Amniotic epithelial cell (primary cell): ENCODE measurements around the gene DNAJB13.

Experiments
- DNase-seq: peaks from one replicate; pipeline ENCODE4 v3.0.0-alpha.2; 2010; ENCODE audit warnings: low read depth

DNAJB13 gene

DNA sequence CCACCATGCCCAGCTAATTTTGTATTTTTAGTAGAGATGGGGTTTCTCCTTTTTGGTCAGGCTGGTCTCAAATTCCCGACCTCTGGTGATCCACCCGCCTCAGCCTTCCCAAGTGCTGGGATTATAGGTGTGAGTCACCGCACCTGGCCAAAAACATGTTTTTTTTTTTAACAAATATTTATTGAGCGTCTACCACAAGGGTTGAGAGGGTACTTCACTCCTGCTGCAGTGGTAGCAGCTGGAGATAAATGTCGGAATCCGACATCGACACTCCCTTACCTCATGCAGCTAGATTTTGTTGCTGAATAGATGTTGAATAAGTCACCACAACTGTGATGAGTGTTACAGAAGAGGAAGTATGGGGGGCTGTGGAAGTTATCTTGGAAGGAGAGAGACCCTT is 971 bp downstream of the DNAJB13 start:
- no peak for DNase-seq

DNA sequence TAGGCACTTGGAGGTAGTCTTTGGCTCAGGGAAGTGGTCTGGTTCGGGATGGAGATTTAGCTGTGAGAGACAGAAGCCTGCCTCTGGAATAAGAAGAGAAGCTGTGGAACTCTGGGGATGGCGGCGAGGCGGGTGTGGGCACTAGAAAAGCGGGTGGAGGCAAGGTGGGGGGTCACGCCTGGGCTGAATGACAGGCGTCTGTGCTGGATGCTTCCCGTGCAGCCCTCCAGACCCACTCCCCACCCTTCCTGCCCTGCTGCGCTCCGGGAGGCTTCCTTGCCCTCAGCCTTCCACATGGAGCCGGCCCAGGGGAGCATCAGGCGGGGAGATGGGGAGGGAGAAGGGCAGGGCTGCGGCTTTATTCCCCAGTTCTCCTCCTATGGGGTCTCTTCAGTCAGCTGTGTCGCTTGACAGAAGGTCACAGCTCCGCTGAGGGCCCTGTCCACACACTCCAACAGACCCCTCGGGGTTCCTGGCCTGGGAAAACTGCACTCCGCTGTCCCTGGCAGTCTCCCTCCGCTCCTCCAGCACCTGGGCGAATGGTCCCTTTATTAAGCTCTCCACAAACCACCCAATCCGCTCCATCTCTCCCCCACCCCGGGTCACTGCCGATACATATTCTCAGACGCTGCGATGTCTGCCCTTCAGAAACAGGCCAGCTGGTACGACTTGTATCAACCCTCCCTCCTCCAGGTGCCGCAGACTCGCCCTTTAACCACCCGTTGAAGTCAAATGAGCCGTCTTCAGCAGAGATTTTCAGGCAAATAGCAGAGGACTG is 6.2 kb downstream of the DNAJB13 start:
- DNase-seq, result no peak

- no peak for DNase-seq
Observed at GRCh38 chr11:73957654-73958361, 7.0 kb downstream of the DNAJB13 start.

GRCh38 chr11:73958521-73959141 is 7.8 kb downstream of the DNAJB13 start:
- no peak for DNase-seq

- DNase-seq, result no peak
Observed at GRCh38 chr11:73961321-73961720, 10.5 kb downstream of the DNAJB13 start.

- DNase-seq, result no peak
Observed at GRCh38 chr11:73962101-73962705, 11.4 kb downstream of the DNAJB13 start.

- no peak for DNase-seq
Observed at GRCh38 chr11:73963861-73964260, 13.0 kb downstream of the DNAJB13 start.

DNA sequence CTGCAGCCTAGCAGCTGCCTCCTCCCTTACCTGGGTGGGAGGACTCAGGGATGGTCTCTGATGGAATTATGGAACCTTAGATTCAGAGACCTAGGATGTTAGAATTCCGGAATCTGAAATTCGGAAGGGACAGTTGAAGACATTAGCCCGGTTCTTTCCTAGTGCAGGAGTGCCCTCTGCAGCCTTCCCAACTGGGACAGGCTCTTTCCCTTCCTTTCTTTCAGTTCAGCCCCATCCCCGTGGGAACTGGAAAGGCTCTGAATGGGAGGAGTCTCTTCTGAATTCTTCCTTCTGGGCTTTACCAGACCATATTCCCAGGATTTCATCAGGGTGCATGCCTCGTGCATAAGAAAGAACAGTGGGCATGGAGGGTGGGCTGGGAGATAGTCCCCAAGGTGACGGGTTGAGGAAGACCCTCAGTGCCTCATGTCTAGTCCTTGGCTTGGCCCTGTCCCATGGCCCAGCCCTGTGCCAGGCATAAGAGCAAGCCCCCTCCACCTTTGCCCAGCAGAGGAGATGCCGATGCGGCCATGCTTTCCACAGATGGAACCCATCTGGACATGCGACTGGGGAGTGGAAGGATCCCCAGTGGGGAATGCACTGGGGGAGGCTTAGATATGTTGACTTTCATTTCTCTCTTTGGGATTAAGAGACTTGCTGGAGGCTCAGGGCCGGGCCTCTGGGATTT is 14.4 kb downstream of the DNAJB13 start:
- no peak for DNase-seq

DNA sequence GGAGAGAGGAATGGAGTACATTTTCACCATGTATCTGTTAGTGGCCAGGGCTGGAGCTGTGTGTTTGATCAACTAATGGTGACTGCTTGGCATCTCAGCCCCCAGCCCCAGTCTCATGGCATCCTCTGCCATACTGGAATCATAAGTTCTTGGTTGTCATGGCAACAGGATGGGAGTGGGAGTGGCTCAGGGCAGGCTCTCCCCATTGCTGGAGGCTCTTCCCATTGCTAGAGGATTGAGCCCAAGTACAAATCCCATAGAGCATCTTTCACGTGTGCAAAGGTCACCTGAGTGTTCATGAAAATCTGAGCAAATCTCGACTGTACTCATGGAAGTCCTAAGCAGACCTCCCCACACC is 14.9 kb downstream of the DNAJB13 start:
- no peak for DNase-seq

DNA sequence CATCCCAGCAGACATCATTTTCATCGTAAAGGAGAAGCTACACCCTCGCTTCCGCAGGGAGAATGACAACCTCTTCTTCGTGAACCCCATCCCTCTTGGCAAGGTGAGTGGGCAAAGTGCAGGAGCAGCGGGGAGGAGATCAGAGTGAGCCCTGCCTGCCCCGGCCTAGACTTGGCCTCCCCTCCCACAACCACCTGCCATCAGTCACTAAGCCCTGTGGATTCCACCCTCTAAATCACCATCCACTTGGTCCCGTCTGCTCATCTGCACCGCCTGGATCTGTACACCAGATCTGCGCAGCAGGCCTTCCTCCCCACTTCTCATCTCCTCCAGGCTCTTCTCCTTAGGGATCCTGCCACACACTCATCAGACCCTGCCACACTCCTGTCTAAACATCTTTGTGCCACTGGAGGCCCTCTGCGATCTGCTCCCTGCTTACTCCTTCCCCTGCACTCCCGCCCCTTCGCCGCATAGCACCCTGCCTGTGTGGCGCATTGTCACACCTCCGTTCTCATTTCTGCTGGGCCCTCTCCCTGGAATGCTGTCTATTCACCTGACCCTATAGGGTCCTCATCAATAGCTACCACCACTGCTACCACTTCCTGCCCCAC is 17.6 kb downstream of the DNAJB13 start:
- DNase-seq, result no peak

DNA sequence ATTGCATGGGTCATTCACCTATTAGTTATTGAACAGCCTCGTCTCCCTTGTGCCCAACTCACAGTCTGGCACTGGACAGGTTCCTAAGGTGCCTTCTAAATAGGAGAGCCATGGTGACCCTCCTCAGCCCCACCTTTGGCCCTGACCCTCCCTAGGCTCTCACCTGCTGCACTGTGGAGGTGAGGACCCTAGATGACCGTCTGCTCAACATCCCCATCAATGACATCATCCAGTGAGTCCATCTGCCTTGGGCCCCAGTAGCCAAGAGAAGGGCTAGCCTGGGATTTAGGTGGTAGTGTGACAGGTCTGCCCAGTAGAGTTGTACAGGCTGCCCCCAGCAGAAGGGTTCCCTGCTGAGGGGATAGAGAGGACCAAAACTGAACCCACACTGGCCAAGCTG is 18.3 kb downstream of the DNAJB13 start:
- DNase-seq, result no peak

GRCh38 chr11:73969991-73970800 is 19.4 kb downstream of the DNAJB13 start:
- no peak for DNase-seq

DNA sequence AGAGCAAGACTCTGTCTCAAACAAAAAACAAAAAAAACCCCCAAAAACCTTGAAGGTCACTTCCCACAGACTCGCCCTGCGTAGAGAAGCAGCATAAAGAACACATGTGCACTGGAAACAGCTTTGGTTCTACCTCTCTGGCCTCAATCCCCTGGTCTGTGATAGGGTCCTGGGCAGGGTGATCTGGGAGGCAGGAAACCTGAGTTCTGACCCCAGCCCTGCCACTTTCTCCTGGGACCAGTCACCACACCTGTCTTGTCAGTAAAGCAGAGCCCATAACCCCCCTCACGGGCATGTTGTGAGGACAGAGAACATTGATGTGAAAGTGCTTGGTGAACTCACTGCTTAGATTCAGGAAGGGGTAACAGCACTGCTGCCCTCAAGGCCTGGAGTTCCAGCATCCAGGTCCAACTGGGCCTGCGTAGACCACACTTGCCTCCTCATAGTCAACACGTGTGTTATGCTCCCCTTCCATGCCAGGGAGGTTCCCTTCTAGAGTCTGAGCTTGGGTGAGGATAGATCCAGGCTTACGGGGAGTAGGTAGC is 20.4 kb downstream of the DNAJB13 start:
- no peak for DNase-seq

- no peak for DNase-seq
Observed at GRCh38 chr11:73972187-73972586, 21.4 kb downstream of the DNAJB13 start.

GRCh38 chr11:73972620-73973449 is 22.0 kb downstream of the DNAJB13 start:
- DNase-seq, result no peak

- no peak for DNase-seq
Observed at GRCh38 chr11:73974604-73975478, 24.0 kb downstream of the DNAJB13 start.

DNA sequence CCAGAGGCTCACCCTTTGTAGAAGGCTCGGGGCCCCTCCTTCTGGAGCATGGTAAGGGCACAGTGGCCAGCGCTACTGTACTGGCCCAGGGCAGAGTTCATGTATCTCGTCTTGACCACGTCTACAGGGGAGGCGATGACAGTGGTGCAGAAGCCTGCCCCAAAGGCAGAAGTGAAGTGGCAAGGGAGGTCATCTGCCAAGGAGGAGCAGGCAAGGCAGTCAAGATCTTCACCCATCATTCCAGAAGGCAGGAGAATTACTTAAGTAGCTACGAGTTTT is 24.6 kb downstream of the DNAJB13 start:
- DNase-seq, result no peak

- DNase-seq, result no peak
Observed at GRCh38 chr11:73976451-73977151, 25.8 kb downstream of the DNAJB13 start.
